Stimulated activated CD8-positive, alpha-beta memory T cell treated with anti-CD3 and anti-CD28 coated beads, Interleukin-4, amount 100 ng/mL, for 1 hour (primary cell): ENCODE data around the gene NEK2.
"Not testable (repeated sequence)": the region's sequence is repeated elsewhere in the genome, so short reads cannot be mapped to it uniquely, and the experiment has no call there.

Source experiments
- DNase-seq, 2 donors: peaks; one replicate each; pipeline ENCODE4 v3.0.0-alpha.2; 2020; ENCODE audit warnings: low read depth in 2 of 2, low spot score in 1 of 2

Gene NEK2

GRCh38 chr1:211634461-211634860 lies 41.0 kb downstream of the NEK2 start:
- no peak for DNase-seq

GRCh38 chr1:211633524-211633846 lies 41.9 kb downstream of the NEK2 start:
- no peak for DNase-seq

- DNase-seq = no peak
These were observed 42.5 kb downstream of the NEK2 start for GRCh38 chr1:211632808-211633523.

GRCh38 chr1:211632117-211632807 lies 43.2 kb downstream of the NEK2 start:
- no peak for DNase-seq

GRCh38 chr1:211631168-211631567 lies 44.3 kb downstream of the NEK2 start:
- no peak for DNase-seq

GRCh38 chr1:211630236-211631081 lies 45.0 kb downstream of the NEK2 start:
- DNase-seq = no peak

GRCh38 chr1:211628417-211628816 lies 47.0 kb downstream of the NEK2 start:
- no peak for DNase-seq

GRCh38 chr1:211627259-211627658 lies 48.2 kb downstream of the NEK2 start:
- no peak for DNase-seq

GRCh38 chr1:211625866-211626265 lies 49.6 kb downstream of the NEK2 start:
- not testable (repeated sequence) for DNase-seq

GRCh38 chr1:211625040-211625439 lies 50.4 kb downstream of the NEK2 start:
- no peak for DNase-seq

GRCh38 chr1:211623515-211623914 lies 51.9 kb downstream of the NEK2 start:
- DNase-seq = no peak

GRCh38 chr1:211621447-211622198 lies 53.8 kb downstream of the NEK2 start:
- DNase-seq = no peak

- no peak for DNase-seq
These were observed 55.3 kb downstream of the NEK2 start for GRCh38 chr1:211620097-211620496.

GRCh38 chr1:211619033-211619996 lies 56.1 kb downstream of the NEK2 start:
- DNase-seq = no peak

GRCh38 chr1:211616965-211617297 lies 58.5 kb downstream of the NEK2 start:
- DNase-seq = no peak

GRCh38 chr1:211616231-211616964 lies 59.0 kb downstream of the NEK2 start:
- DNase-seq = no peak

- no peak for DNase-seq
These were observed 60.8 kb downstream of the NEK2 start for GRCh38 chr1:211614615-211615014.

- no peak for DNase-seq
These were observed 61.5 kb downstream of the NEK2 start for GRCh38 chr1:211613951-211614350.

- no peak for DNase-seq
These were observed 62.1 kb downstream of the NEK2 start for GRCh38 chr1:211613108-211613947.
